Measurements from ENCODE around the gene SOCS1. TPM values are rescaled to one million over a fixed set of nuclear protein-coding genes. Genes with fewer than 3 reads are reported as not detected.

The SOCS1 gene
- total and polyA plus RNA-seq, 2 of the 8 experiments (the other 6 are each of a cell fraction or from before 2014, with no cell fraction given) = 21.0 to 48.9 TPM

DNA sequence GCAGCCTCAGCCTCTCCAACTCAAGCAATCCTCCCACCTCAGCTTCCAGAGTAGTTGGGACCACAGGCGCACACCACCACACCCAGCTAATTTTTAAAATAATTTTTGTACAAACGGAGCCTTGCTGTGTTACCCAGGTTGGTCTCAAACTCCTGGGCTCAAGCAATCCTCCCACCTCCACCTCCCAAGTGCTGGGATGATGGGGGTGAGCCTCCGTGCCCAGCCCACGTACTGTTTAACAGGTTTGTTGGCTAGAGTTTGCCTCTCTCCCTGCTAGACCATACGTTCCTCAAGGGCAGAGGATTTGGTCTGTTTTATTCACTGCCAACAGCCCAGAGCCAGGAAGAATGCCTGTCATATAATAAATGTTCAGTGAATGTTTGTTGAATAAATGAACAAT lies 26.6 kb downstream of the SOCS1 start (continued):
- TF ChIP-seq, protein P1, sequence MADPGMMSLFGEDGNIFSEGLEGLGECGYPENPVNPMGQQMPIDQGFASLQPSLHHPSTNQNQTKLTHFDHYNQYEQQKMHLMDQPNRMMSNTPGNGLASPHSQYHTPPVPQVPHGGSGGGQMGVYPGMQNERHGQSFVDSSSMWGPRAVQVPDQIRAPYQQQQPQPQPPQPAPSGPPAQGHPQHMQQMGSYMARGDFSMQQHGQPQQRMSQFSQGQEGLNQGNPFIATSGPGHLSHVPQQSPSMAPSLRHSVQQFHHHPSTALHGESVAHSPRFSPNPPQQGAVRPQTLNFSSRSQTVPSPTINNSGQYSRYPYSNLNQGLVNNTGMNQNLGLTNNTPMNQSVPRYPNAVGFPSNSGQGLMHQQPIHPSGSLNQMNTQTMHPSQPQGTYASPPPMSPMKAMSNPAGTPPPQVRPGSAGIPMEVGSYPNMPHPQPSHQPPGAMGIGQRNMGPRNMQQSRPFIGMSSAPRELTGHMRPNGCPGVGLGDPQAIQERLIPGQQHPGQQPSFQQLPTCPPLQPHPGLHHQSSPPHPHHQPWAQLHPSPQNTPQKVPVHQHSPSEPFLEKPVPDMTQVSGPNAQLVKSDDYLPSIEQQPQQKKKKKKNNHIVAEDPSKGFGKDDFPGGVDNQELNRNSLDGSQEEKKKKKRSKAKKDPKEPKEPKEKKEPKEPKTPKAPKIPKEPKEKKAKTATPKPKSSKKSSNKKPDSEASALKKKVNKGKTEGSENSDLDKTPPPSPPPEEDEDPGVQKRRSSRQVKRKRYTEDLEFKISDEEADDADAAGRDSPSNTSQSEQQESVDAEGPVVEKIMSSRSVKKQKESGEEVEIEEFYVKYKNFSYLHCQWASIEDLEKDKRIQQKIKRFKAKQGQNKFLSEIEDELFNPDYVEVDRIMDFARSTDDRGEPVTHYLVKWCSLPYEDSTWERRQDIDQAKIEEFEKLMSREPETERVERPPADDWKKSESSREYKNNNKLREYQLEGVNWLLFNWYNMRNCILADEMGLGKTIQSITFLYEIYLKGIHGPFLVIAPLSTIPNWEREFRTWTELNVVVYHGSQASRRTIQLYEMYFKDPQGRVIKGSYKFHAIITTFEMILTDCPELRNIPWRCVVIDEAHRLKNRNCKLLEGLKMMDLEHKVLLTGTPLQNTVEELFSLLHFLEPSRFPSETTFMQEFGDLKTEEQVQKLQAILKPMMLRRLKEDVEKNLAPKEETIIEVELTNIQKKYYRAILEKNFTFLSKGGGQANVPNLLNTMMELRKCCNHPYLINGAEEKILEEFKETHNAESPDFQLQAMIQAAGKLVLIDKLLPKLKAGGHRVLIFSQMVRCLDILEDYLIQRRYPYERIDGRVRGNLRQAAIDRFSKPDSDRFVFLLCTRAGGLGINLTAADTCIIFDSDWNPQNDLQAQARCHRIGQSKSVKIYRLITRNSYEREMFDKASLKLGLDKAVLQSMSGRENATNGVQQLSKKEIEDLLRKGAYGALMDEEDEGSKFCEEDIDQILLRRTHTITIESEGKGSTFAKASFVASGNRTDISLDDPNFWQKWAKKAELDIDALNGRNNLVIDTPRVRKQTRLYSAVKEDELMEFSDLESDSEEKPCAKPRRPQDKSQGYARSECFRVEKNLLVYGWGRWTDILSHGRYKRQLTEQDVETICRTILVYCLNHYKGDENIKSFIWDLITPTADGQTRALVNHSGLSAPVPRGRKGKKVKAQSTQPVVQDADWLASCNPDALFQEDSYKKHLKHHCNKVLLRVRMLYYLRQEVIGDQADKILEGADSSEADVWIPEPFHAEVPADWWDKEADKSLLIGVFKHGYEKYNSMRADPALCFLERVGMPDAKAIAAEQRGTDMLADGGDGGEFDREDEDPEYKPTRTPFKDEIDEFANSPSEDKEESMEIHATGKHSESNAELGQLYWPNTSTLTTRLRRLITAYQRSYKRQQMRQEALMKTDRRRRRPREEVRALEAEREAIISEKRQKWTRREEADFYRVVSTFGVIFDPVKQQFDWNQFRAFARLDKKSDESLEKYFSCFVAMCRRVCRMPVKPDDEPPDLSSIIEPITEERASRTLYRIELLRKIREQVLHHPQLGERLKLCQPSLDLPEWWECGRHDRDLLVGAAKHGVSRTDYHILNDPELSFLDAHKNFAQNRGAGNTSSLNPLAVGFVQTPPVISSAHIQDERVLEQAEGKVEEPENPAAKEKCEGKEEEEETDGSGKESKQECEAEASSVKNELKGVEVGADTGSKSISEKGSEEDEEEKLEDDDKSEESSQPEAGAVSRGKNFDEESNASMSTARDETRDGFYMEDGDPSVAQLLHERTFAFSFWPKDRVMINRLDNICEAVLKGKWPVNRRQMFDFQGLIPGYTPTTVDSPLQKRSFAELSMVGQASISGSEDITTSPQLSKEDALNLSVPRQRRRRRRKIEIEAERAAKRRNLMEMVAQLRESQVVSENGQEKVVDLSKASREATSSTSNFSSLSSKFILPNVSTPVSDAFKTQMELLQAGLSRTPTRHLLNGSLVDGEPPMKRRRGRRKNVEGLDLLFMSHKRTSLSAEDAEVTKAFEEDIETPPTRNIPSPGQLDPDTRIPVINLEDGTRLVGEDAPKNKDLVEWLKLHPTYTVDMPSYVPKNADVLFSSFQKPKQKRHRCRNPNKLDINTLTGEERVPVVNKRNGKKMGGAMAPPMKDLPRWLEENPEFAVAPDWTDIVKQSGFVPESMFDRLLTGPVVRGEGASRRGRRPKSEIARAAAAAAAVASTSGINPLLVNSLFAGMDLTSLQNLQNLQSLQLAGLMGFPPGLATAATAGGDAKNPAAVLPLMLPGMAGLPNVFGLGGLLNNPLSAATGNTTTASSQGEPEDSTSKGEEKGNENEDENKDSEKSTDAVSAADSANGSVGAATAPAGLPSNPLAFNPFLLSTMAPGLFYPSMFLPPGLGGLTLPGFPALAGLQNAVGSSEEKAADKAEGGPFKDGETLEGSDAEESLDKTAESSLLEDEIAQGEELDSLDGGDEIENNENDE (IDR thresholded peaks at IDR 0.05; ENCODE audit: insufficient replicate concordance, low read length) = no peak
- TF ChIP-seq HDAC6 (IDR thresholded peaks at IDR 0.05; ENCODE audit: low read depth, low read length) (no peak), EZH2 (IDR thresholded peaks at IDR 0.05; ENCODE audit: low read depth, low read length, severe bottlenecking) (no peak), RAD21 (IDR thresholded peaks at IDR 0.05 in 1 of 2, conservative IDR thresholded peaks at IDR 0.05 in 1 of 2; ENCODE audit: low read depth in 2 of 2, low read length in 2 of 2) (no peak), EP300 (IDR thresholded peaks at IDR 0.05; ENCODE audit: borderline replicate concordance in 1 of 2, low read depth in 2 of 2, low read length in 2 of 2) (no peak), RXRA (IDR thresholded peaks at IDR 0.05; ENCODE audit: insufficient read depth, low read depth, low read length) (no peak), SP2 (IDR thresholded peaks at IDR 0.05; ENCODE audit: low read length) (no peak), BRCA1 (IDR thresholded peaks at IDR 0.05; ENCODE audit: low read depth, low read length) (no peak), MAX (IDR thresholded peaks at IDR 0.05) (no peak), RFX5 (IDR thresholded peaks at IDR 0.05; ENCODE audit: borderline replicate concordance, low read depth, low read length) (no peak), POU5F1 (IDR thresholded peaks at IDR 0.05; ENCODE audit: low read depth, low read length) (no peak)

Measured in H1 (cell line).